Calu3 (cell line): Measurements from ENCODE around the gene PLPPR4. TPM values are rescaled to one million over a fixed set of nuclear protein-coding genes. Genes with fewer than 3 reads are reported as not detected.

Source experiments
- BruUV-seq: library from RNA; stranded (reverse); fragments of 400-500 nt; replicated peaks from 2 replicates; lab custom pipeline; 2021; lab: Mats Ljungman, UMichigan
- CTCF ChIA-PET: fragments of 300-600 bp; sonication (Branson Sonifier 250); formaldehyde crosslinking; loops from one replicate; lab custom pipeline; 2022; ENCODE audit warnings: antibody characterized with exemption; lab: Charles Lee
- DNase-seq: peaks from one replicate; pipeline ENCODE4 v3.0.0; 2022
- H3K27ac Mint-ChIP-seq: one replicate; pipeline ENCODE4 v1.8.0; 2022; ENCODE audit warnings: mixed read lengths; ENCODE audit not compliant: unreplicated experiment
- H3K27me3 Mint-ChIP-seq: one replicate; pipeline ENCODE4 v1.8.0; 2022; ENCODE audit warnings: mixed read lengths; ENCODE audit not compliant: unreplicated experiment
- H3K36me3 Mint-ChIP-seq: one replicate; pipeline ENCODE4 v1.8.0; 2022; ENCODE audit warnings: mild to moderate bottlenecking, moderate library complexity, mixed read lengths; ENCODE audit not compliant: insufficient read depth, unreplicated experiment
- H3K4me1 Mint-ChIP-seq: one replicate; pipeline ENCODE4 v1.8.0; 2022; ENCODE audit warnings: mild to moderate bottlenecking, low read depth, mixed read lengths; ENCODE audit not compliant: unreplicated experiment
- H3K4me3 Mint-ChIP-seq: one replicate; pipeline ENCODE4 v1.8.0; 2022; ENCODE audit warnings: mild to moderate bottlenecking, low read depth, moderate library complexity, mixed read lengths; ENCODE audit not compliant: unreplicated experiment
- H3K9me3 Mint-ChIP-seq: one replicate; pipeline ENCODE4 v1.8.0; 2022; ENCODE audit warnings: low read depth, mixed read lengths; ENCODE audit not compliant: unreplicated experiment
- intact Hi-C: fragments of 100-400 bp; cut with micrococcal nuclease; formaldehyde crosslinking; loops from one replicate; pipeline ENCODE4 v1.10.0; 2022; ENCODE audit not compliant: unreplicated experiment
- total RNA-seq: library from RNA; stranded (reverse); gene quantifications from 2 replicates; pipeline ENCODE4 v1.2.3, GENCODE V29; 2022
- TF ChIP-seq, protein P1 (sequence below): fragments of 200-600 bp; IDR thresholded peaks from one replicate; pipeline ENCODE4 v1.8.0; 2022; ENCODE audit warnings: antibody characterized with exemption; ENCODE audit not compliant: unreplicated experiment

The PLPPR4 gene
- total RNA-seq, 1 experiment from 2014 or later, result 0.12 TPM

DNA sequence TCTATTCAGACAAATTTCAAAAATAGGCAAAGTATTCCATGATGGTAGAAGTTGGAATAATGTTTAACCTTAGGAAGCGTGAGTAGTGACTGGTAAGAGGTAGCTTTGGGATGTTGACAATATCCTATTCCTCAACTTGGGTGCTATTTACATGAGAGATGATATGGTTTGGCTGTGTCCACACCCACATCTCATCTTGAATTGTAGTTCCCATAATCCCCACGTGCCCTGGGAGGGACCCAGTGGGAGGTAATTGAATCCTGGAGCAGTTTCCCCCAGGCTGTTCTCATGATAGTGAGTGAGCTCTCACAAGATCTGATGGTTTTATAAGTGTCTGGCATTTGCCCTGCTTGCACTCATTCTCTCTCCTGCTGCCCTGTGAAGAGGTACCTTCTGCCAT, 67.3 kb downstream of the PLPPR4 start:
- no peak for DNase-seq
- no TSS peak for BruUV-seq
- Mint-ChIP-seq H3K4me3 (no peak overlapping the region), H3K36me3 (no peaks in the 10 kb centered on the region), H3K4me1 (no peaks in the 10 kb centered on the region), H3K27me3 (no peaks in the 10 kb centered on the region), H3K9me3 (no peaks in the 10 kb centered on the region), H3K27ac (no peak overlapping the region)
- TF ChIP-seq, protein P1, sequence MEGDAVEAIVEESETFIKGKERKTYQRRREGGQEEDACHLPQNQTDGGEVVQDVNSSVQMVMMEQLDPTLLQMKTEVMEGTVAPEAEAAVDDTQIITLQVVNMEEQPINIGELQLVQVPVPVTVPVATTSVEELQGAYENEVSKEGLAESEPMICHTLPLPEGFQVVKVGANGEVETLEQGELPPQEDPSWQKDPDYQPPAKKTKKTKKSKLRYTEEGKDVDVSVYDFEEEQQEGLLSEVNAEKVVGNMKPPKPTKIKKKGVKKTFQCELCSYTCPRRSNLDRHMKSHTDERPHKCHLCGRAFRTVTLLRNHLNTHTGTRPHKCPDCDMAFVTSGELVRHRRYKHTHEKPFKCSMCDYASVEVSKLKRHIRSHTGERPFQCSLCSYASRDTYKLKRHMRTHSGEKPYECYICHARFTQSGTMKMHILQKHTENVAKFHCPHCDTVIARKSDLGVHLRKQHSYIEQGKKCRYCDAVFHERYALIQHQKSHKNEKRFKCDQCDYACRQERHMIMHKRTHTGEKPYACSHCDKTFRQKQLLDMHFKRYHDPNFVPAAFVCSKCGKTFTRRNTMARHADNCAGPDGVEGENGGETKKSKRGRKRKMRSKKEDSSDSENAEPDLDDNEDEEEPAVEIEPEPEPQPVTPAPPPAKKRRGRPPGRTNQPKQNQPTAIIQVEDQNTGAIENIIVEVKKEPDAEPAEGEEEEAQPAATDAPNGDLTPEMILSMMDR, result no peak
- intact Hi-C loops, result no loop called here
- CTCF ChIA-PET, result no interaction called here

DNA sequence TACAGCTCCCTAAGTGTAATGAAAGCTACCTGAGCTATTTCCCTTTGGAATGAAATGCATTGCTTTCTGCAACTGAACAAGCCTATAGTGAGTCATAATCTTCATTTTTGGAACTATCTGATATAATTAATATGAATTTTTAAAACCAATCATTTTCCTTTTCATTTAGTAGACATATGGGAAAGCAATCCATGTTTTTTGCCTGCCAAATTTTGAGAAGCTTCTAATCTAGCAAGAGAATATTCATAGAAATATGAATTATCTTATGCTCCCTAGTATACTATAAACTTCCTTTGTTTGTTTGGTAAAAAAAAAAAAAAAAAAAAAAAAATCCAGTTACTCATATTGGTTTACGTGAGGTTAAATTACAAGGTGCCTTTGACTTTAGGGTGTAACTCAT, 68.3 kb downstream of the PLPPR4 start:
- no peaks in the 10 kb centered on the region for H3K27me3 Mint-ChIP-seq
- no TSS peak for BruUV-seq
- no peak overlapping the region for H3K4me3 Mint-ChIP-seq
- CTCF ChIA-PET, result no interaction called here
- no peak overlapping the region for H3K27ac Mint-ChIP-seq
- intact Hi-C loops, result no loop called here
- DNase-seq, result no peak
- no peaks in the 10 kb centered on the region for H3K4me1 Mint-ChIP-seq
- H3K9me3 Mint-ChIP-seq, result no peaks in the 10 kb centered on the region
- H3K36me3 Mint-ChIP-seq, result no peaks in the 10 kb centered on the region
- TF ChIP-seq, protein P1, result no peak

DNA sequence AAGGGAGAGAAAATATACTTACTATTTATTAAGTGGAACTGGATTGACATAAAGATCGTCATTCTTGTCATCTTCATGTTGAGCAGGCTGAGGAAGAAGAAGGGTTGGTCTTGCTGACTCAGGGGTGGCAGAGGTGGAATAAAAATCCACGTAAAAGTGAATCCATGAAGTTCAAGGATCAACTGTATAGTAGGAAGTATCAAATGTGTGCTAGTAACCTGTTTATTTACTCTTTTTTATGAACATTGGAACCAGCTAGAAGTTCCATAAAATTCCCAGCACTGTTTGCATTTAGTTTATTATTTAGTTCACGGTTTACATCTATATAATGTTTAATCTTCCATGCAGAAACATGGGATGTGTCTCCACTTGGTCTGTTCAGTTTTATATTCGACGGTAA, 70.7 kb downstream of the PLPPR4 start:
- H3K36me3 Mint-ChIP-seq, result no peaks in the 10 kb centered on the region
- H3K27ac Mint-ChIP-seq, result no peak overlapping the region
- no TSS peak for BruUV-seq
- no peak for DNase-seq
- CTCF ChIA-PET, result no interaction called here
- H3K4me3 Mint-ChIP-seq, result no peak overlapping the region
- H3K27me3 Mint-ChIP-seq, result no peaks in the 10 kb centered on the region
- intact Hi-C loops, result no loop called here
- H3K4me1 Mint-ChIP-seq, result no peaks in the 10 kb centered on the region
- TF ChIP-seq, protein P1, result no peak
- H3K9me3 Mint-ChIP-seq, result no peaks in the 10 kb centered on the region

DNA sequence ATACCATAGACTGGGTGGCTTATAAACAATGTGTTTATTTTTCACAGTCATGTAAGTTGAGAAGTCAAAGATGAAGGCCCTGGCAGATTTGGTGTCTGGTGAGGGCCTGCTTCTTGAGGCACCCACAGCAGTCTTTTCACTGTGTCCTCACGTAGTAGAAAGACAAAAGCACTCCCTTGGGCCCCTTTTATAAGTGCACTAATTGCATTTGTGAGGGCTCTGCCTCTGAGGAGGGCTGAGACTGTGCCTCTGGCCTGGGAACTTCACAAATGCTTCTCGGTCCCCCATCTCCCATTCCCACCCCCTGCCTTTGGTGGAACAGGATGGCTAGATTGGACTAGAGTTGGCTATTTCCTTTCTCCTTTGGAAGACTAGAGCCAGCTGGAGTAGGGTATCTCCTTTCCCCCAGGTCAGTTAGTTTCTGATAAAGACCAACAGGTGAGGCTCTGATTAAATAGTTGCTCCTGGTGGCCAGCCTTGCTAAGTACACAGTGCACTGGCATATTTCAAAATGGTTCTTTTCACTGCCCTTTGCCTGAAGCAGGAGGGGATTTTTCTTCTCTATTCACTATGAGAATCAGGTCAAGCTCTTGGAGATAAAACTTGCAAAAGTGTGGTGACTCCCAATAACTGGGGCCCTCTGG, 82.9 kb downstream of the PLPPR4 start:
- H3K4me3 Mint-ChIP-seq, result no peak overlapping the region
- no peak overlapping the region for H3K27ac Mint-ChIP-seq
- no peaks in the 10 kb centered on the region for H3K36me3 Mint-ChIP-seq
- peaks cover 3% of the 10 kb centered on the region for H3K9me3 Mint-ChIP-seq
- no peaks in the 10 kb centered on the region for H3K4me1 Mint-ChIP-seq
- CTCF ChIA-PET, result no interaction called here
- no peaks in the 10 kb centered on the region for H3K27me3 Mint-ChIP-seq
- TF ChIP-seq, protein P1, result no peak
- DNase-seq, result no peak
- intact Hi-C loops, result no loop called here
- BruUV-seq, result no TSS peak
